ENCODE results near the gene MAMLD1.

Gene MAMLD1

DNA sequence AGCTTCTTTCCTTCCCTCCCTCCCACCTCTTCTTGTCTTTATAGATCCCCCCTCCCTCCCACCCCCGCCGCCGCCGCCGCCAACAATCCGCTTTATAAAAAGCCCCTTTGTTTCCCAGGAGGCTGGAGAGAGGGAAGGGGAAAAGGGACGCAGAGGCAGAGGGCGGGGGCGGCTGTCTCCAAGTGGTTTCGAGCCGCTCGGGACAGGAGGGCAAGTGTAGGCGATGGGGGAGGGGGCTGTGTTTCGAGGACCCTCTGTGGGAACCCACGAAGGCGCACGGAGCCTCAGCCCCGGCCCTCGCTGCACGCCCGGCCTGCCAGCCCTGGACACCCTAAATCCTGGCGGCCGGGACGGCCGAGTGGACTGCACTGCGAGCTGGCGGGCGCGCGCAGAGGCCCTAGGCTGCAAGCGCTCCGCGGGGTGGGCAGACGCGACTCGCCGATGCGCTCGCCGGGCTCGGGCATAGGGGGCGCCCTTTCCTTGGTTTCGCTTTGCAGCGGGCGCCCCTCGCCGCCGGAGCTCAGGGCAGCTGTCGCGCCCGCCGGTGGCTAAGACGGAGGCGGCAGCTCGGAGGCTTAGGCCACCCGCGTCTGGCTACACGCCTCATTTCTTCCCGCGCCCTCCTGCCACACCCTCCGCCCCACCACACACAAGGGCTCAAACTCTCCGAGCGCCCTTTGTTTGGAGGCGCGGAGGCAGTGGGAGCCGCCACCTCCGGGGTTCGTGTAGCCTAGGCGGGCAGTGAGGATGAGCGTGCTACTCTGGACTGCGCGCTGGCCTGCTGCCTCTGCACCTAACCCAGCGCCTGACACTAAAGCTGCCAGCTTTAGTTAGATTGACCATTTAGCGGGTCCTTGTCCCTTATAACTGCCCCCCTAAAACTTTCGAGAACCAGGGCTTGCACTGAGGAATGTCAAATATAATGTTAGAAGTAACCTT is 2.2 kb downstream of the MAMLD1 start:
- Mint-ChIP-seq H3K27me3 (peaks cover 6% of the 10 kb centered on the region), H3K4me3 (peak overlapping the region; percentile 82), H3K27ac (no peak overlapping the region), H3K36me3 (no peaks in the 10 kb centered on the region), H3K9me3 (no peaks in the 10 kb centered on the region), H3K4me1 (peaks cover 19% of the 10 kb centered on the region)

DNA sequence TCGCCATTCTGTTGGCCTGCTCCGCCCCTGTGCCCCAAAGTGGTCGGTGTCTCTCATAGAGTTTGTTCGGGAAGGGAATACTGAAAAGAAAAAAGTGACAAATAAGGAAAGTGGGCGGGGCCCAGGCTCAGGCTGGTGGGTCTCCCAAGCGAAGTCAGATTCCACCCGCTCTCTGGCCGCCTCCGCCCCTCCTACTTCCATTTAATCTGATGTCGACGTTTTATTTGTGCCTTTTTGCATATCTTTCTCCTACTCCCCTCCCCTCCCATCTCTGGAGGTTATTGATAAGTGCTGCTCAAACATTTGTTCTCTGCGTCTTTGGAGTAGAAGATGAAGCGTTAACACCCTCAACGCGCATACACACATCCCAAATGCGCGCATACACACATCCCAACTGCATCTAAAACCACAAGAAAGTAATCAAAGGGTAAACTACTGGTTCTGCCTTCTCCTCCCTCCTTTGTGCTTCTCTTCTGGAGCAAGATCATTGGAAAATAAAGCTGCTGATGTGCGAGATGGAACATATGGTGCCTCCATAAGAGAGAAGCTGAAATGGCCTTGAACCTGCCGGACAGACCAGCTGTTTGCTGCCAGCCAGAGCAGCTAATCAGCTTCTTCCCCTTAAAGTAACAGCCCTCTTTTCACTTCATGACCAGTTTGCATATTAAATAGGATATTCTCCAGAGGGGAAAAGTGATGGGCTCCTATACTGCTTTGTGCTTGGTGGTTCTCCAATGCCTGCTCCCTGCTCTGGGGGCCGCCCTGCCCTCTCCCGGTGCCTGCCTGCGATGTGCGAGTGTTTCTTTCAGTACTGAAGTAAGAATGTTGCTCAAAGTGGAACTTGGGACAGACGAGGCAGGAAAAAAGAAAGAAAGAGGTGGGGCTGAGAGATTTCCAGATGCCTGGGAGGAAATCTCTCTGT is 3.1 kb downstream of the MAMLD1 start:
- H3K27me3 Mint-ChIP-seq = peaks cover 1% of the 10 kb centered on the region
- H3K4me3 Mint-ChIP-seq = peak overlapping the region; percentile 82
- H3K27ac Mint-ChIP-seq = no peak overlapping the region
- no peaks in the 10 kb centered on the region for H3K9me3 Mint-ChIP-seq
- peaks cover 17% of the 10 kb centered on the region for H3K4me1 Mint-ChIP-seq
- no peaks in the 10 kb centered on the region for H3K36me3 Mint-ChIP-seq

DNA sequence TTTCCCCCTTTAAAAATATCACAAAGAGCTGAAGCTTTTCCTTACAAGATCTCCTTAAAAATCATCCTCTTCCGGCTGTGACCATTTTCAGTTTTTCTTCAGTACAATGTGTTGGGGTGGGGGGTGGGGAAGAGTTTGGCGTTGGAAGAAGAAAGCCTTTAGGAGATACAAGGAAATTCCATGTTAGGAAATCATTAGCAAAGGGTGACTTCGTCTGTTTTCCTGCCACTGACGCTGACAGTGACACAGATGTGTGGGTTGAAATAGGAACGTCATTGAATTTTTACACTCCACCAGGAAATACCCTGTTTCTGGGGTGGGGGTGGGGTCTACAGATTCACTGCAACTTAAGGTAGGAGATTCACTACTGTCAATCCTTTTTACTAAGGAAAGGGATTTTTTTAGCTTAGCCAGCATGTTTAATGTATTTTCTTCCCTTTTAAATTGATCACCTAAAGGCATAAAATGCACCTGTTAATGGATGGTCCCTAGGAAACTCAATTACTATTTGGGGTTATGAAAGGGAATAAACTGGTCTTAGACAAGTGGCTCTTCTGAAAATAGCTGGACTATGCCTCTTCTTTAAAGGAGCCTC is 3.9 kb downstream of the MAMLD1 start:
- H3K27ac Mint-ChIP-seq = peak overlapping the region; percentile 84

DNA sequence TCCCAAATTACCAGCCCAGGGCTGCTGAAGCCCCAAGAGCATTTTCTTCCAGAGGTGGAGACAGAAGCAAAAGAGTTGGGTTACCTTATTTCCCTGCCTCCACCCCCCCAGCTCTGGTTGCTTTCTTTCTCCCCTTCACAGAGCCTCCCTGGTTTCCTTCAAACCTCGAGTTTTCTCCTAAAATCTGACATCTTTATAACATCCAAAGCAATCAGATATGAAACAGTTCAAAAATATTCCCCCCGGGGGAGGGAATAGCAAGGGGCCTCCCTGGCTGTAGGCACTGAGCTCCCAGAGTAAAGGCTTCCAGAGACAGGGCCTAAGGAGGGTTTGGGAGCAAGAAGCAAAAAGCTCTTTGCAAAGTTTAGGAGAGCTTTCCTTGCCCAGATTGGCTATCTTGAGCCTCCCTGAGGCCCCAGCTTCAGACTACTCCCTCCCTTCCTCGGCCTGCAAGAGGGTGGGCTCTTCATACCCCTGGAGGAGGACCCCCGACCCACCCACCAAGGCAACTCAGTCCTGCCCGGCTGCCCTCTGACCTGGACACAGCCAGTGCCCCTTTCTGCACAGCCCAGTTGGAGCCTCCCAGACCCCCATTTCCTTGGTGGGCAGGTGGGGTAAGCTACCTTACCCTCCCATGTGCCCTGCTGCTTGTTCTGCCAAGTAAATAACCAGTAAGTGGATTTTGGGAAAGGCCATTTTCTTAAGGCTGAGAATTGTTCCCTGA is 7.6 kb downstream of the MAMLD1 start:
- Mint-ChIP-seq H3K9me3 (no peaks in the 10 kb centered on the region), H3K4me3 (no peak overlapping the region), H3K27ac (no peak overlapping the region), H3K27me3 (no peaks in the 10 kb centered on the region), H3K4me1 (peaks cover 13% of the 10 kb centered on the region), H3K36me3 (no peaks in the 10 kb centered on the region)

More for the DNA sequence above, 3.9 kb downstream of the MAMLD1 start:
- H3K36me3 Mint-ChIP-seq = no peaks in the 10 kb centered on the region
- peaks cover 17% of the 10 kb centered on the region for H3K4me1 Mint-ChIP-seq
- peak overlapping the region; percentile 82 for H3K4me3 Mint-ChIP-seq
- no peaks in the 10 kb centered on the region for H3K9me3 Mint-ChIP-seq
- H3K27me3 Mint-ChIP-seq = no peaks in the 10 kb centered on the region

DNA sequence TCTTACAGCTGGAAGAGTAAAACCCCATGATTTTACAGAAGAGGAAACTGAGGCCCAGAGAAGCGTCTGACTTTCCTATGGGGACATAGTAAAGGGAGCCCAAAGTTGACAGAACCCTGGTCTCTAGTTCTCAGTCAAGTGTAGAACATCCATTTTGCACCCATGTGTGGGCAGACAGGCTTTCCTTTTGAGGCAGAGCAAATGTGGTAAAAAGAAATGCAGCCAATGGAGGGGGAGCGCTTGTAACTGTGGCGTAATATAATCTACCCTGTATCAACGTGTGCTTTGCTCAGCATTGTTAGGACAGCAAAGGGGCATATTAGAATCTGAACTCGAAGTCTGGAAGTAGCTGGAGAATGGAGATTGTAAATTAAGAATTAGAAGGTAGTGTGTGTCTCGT is 8.8 kb downstream of the MAMLD1 start:
- H3K9me3 Mint-ChIP-seq = no peaks in the 10 kb centered on the region
- peaks cover 2% of the 10 kb centered on the region for H3K4me1 Mint-ChIP-seq
- H3K27ac Mint-ChIP-seq = no peak overlapping the region
- no peaks in the 10 kb centered on the region for H3K36me3 Mint-ChIP-seq
- H3K27me3 Mint-ChIP-seq = no peaks in the 10 kb centered on the region
- no peak overlapping the region for H3K4me3 Mint-ChIP-seq

DNA sequence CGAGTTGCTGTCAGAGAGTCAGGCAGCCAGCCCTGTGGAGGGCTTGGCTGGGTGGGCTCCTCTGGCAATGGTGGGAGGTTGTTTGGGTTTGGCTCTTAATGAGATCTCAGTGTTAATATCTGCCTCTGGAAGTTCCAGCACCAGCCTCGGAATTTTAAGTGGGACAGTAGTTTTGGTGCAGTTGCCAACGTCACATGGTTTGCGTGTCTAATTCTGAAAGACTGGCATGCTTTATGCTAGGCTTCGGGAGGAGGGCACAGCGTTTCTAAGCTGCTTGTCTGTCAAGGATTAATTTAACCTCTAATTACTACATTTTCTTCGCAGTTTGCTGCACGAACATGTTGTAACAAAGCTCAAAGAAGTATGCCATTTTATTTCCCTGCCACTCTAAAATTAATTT is 9.2 kb downstream of the MAMLD1 start:
- Mint-ChIP-seq H3K9me3 (no peaks in the 10 kb centered on the region), H3K27me3 (no peaks in the 10 kb centered on the region), H3K27ac (no peak overlapping the region), H3K36me3 (no peaks in the 10 kb centered on the region), H3K4me3 (no peak overlapping the region), H3K4me1 (no peaks in the 10 kb centered on the region)

DNA sequence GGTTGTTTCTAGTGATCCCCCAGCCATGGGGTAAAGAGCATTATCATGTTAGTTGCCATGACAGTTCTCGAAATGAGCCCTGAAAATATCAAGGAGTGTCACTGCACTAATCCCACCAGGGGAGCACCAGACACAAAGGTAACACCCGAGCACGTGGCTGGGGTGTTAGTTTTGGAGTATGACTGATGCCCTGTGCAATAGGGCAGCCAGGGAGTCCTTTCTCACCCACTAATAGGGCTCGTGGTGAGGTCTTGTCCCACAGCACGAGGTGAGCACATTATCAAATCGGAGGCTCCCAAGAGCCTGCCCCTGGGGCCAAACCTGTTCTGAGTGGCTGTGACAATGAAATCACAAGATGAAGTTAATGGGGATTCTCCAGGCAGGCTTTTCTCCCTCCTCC is 9.6 kb downstream of the MAMLD1 start:
- no peaks in the 10 kb centered on the region for H3K27me3 Mint-ChIP-seq
- H3K4me3 Mint-ChIP-seq = no peak overlapping the region
- H3K9me3 Mint-ChIP-seq = no peaks in the 10 kb centered on the region
- H3K36me3 Mint-ChIP-seq = no peaks in the 10 kb centered on the region
- no peak overlapping the region for H3K27ac Mint-ChIP-seq
- no peaks in the 10 kb centered on the region for H3K4me1 Mint-ChIP-seq

DNA sequence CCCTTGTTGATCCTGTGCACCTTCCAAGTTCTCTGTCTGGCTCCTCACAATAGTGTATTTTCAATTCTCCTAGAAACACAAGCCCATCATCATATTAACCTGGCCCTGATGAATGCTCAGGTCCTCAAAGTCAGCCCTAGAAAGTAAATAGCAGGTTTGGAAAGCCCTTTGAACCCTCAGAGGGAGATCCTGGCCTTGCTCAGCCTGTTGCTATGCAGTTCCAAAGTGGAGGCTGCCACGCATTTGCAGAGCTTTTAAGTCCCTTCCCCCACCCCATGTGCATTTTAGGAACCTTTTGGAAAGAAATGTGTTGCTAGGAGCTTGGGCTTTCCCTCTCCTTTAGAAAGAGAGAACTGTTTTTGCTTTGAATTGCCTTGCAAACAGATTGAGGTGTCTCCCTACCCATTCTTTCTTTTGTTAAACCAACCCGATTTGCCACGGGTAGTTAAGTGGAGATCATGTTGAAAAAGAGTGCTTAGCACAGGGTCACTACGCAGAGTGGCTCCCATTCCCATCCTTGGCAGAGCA is 12.2 kb downstream of the MAMLD1 start:
- Mint-ChIP-seq H3K4me1 (no peaks in the 10 kb centered on the region), H3K9me3 (no peaks in the 10 kb centered on the region), H3K4me3 (no peak overlapping the region), H3K36me3 (no peaks in the 10 kb centered on the region), H3K27me3 (no peaks in the 10 kb centered on the region), H3K27ac (no peak overlapping the region)

DNA sequence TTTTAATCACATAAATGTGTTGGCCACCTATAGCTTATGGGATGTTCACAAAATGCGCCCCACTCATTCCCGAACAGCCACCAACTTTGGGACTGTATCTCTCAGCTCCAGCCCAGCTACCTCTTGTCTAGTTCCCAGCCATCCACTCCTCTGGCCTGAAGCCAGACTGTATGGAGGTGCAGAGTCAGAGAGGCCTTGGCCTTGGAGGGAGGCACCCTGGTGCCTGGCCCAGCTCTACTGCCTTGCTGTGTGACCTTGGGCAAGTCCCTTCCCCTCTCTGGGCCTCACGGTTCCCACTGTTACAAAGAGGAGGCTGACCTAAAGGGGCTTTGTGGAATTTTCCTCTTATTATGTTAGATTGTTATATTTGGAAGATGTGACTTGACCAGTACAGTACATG is 13.9 kb downstream of the MAMLD1 start:
- Mint-ChIP-seq H3K9me3 (no peaks in the 10 kb centered on the region), H3K4me3 (no peak overlapping the region)

DNA sequence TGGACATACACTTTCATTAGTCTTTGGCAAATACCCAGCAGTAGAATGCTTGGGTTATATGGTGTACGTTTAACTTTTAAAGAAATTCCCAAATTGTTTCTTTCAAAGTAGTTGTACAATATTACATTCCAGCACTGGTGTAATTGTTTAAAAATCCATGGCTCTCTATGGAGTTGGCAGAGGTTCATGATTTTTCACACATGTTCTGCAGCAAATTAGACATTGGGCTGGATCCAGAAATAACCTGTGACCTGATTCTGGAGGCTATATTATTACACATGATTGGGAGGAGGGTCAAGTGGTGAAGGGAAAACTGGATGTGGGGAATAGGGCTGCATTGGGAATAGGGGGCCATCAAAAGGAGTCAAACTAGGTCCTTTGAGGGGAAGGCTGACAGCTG is 41.9 kb downstream of the MAMLD1 start:
- H3K27ac Mint-ChIP-seq = no peak overlapping the region
- no peaks in the 10 kb centered on the region for H3K27me3 Mint-ChIP-seq
- H3K4me1 Mint-ChIP-seq = peaks cover 9% of the 10 kb centered on the region
- no peak overlapping the region for H3K4me3 Mint-ChIP-seq
- H3K9me3 Mint-ChIP-seq = no peaks in the 10 kb centered on the region
- no peaks in the 10 kb centered on the region for H3K36me3 Mint-ChIP-seq

More for the DNA sequence above, 13.9 kb downstream of the MAMLD1 start:
- Mint-ChIP-seq H3K4me1 (no peaks in the 10 kb centered on the region), H3K36me3 (no peaks in the 10 kb centered on the region), H3K27me3 (no peaks in the 10 kb centered on the region), H3K27ac (no peak overlapping the region)

DNA sequence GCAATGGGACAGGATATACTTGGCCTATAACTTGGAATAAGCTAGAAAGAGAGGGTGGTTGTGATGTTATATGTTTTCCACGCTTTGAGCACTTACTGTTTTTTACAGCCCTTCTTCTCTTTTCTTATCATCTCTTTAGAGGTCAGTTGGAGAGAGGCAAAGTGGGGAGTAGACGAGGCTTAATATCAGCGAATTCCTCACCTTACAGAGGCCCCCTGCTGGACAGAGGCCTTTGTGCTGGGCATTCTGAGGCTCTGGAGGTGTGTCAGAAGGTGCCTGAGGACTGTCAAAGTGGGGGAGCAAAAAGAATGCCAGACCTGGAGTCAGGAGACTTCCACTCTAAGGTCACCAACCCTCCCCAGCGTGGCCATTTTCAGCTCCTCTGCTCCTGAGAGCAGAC is 42.5 kb downstream of the MAMLD1 start:
- Mint-ChIP-seq H3K9me3 (no peaks in the 10 kb centered on the region), H3K27me3 (no peaks in the 10 kb centered on the region), H3K27ac (no peak overlapping the region), H3K4me1 (peaks cover 15% of the 10 kb centered on the region), H3K4me3 (no peak overlapping the region), H3K36me3 (no peaks in the 10 kb centered on the region)

DNA sequence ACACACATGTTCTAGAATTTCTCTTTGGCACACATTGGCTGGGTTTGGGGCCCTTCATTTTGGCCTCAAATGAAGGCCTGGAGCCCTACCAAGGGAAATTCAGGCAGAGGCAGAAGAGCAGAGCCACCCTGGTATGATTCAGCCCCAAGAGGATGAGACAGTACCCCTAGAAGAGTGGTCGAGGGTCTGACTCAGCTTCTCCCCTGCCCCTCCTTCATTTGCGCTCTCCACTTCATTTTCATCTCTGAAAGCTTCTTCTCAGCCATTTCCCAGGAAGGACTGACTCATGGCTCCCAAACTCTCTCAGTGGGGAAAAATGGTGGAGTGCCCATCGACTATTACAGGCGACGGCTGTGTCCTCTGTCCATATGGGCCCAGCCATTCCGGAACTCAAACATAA is 43.5 kb downstream of the MAMLD1 start:
- Mint-ChIP-seq H3K9me3 (no peaks in the 10 kb centered on the region), H3K36me3 (no peaks in the 10 kb centered on the region), H3K4me1 (peaks cover 18% of the 10 kb centered on the region), H3K27me3 (no peaks in the 10 kb centered on the region), H3K27ac (peak overlapping the region; percentile 30), H3K4me3 (no peak overlapping the region)

DNA sequence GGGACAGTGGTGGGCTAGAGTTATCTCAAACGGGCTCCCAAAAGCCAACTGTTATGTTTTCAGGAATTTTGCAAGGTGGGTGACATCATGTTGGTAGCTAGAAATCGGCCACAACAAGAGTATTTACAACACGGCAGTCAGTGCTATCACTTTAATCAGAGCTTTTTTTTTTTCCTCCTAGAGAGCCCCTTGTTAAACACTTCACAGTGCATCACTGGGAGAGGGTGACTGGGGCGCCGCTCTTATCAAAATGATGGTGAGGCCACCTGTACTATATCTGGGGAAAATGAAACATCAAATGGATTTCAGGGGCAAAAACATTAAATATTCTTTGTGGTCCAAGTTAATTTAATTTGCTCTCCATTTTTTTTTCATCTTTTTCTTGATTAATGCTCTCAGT is 44.9 kb downstream of the MAMLD1 start:
- Mint-ChIP-seq H3K27ac (no peak overlapping the region), H3K4me3 (no peak overlapping the region), H3K4me1 (peaks cover 18% of the 10 kb centered on the region), H3K9me3 (no peaks in the 10 kb centered on the region), H3K27me3 (peaks cover 1% of the 10 kb centered on the region), H3K36me3 (no peaks in the 10 kb centered on the region)

DNA sequence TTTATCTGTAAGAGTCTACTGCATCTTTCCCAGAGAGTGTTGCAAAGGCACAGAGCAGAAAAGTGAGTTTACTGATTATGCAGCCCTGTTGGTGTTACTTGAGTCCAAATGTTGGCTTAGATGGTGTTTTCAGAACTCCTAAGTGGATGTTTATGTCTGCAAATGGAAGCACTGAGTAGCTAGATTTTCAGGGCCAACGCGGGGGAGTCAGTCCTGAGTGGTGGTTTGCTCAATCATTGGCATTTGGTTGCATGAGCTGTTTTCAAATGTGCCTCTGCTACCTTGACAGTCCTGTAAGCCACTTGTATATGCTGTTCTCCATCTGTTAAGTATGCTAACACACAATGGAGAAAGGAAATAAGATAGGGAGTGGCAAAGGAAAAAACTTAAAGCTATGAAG is 45.4 kb downstream of the MAMLD1 start:
- Mint-ChIP-seq H3K4me1 (peaks cover 15% of the 10 kb centered on the region), H3K4me3 (no peak overlapping the region), H3K27ac (no peak overlapping the region), H3K36me3 (no peaks in the 10 kb centered on the region), H3K27me3 (peaks cover 3% of the 10 kb centered on the region), H3K9me3 (no peaks in the 10 kb centered on the region)

DNA sequence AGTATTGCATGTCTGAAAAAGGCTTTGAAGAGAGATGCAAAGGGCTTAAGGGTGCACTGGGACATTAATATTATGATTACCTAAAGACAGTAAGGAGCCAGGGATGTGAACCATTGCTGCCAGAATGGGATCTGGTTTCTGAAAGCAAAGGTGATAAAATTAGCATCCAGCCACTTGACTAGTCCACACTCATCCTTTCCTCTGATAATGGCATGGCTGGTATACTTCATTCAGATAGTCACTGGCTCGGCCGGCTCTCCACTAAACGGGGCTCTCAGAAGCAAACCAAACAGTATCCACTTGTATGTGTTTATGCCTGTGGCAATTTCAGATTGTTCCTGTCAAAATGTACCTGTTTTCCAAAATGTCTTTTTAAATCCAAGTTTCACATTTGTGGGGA is 46.4 kb downstream of the MAMLD1 start:
- Mint-ChIP-seq H3K27me3 (peaks cover 3% of the 10 kb centered on the region), H3K27ac (no peak overlapping the region), H3K36me3 (no peaks in the 10 kb centered on the region), H3K9me3 (no peaks in the 10 kb centered on the region), H3K4me3 (no peak overlapping the region), H3K4me1 (peaks cover 15% of the 10 kb centered on the region)
